Colonic mucosa (tissue), 4 donors: Measurements from ENCODE around the gene ESPNL. TPM values are rescaled to one million over a fixed set of nuclear protein-coding genes. Genes with fewer than 3 reads are reported as not detected.
A peak's percentile ranks its signal among the peaks of the same experiment; 100 is the strongest.

Source experiments
- DNase-seq: peaks from one replicate; pipeline ENCODE4 v3.0.0-alpha.2; 2020
- H3K27ac ChIP-seq: fragments of 200-600 bp; one replicate; pipeline ENCODE4 v1.8.0; 2021
- H3K27me3 ChIP-seq: fragments of 200-600 bp; one replicate; pipeline ENCODE4 v1.8.0; 2021
- H3K36me3 ChIP-seq: fragments of 200-600 bp; one replicate; pipeline ENCODE4 v1.8.0; 2021
- H3K4me1 ChIP-seq: fragments of 200-600 bp; one replicate; pipeline ENCODE4 v1.8.0; 2021; ENCODE audit warnings: mild to moderate bottlenecking
- H3K4me3 ChIP-seq: fragments of 200-600 bp; one replicate; pipeline ENCODE4 v1.8.0; 2021
- H3K9ac ChIP-seq, 2 donors: one replicate each; pipeline ENCODE4 v1.7.0; 2013; ENCODE audit warnings: control low read depth in 2 of 2, low read depth in 2 of 2, low read length in 2 of 2
- H3K9me3 ChIP-seq: fragments of 200-600 bp; one replicate; pipeline ENCODE4 v1.8.0; 2021
- intact Hi-C: fragments of 100-400 bp; cut with DNase I; formaldehyde crosslinking; loops from one replicate; pipeline ENCODE4 v1.14.1; 2022
- total RNA-seq, 2 donors: library from RNA; stranded (reverse); fragmentation: NEBNext Ultra II Directional in 1 of 2; extraction: Animal tissue kit (Norgen Biotek cat#: 25700) in 1 of 2; gene quantifications; one replicate each; pipeline ENCODE4 v1.2.1, GENCODE V29; 2021
- TF ChIP-seq, protein P1 (sequence below): fragments of 200-600 bp; IDR thresholded peaks from one replicate; pipeline ENCODE4 v1.8.0; 2022; ENCODE audit warnings: antibody characterized with exemption, mild to moderate bottlenecking
- donor health status: healthy.
- donor health status: DM: no; HTN: no; CAD: no.
- donor health status: DM: no; HTN: no; CAD: no.

ESPNL gene
- total RNA-seq, 2 donors from 2014 or later, result 0.08 to 0.12 TPM

DNA sequence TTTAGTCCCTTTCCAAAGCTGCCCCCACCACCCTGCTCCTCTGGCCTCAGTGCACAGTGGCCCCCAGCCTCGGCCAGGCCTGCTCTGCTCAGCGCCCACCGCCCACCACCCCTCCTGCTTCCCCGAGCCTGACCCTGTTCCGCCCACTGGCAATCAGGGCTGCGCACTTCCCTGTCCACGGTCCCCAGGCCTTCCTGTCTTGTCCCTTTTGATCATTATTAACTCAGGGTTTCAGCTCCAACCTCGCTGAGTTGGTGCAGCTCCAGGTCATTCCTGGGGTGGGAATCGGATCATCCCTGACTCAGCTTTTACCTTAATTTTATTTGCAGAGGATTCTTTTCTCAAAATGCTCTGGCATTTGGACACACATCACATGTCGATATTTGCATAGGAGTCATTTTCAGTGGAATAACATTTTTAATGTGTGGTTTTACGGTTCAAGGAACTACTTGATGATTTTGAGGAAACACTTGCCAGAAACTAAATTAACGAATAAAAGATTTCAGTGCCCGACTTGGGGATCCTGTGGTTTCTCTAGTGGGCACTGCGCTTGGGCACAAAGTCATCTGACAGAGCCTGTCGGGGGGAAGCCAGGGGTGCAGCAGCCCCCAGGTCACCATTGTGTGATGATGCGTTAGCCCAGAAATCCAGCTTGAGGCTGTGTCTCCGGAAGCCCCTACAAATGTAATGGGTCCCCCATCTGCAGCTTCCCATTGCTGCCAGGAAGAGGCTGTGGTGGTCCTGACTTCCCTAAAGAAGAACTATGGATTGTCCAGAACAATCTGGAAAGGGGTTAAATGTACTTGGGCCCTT lies 1.0 kb upstream of the ESPNL start:
- H3K36me3 ChIP-seq, result no peaks in the 10 kb centered on the region
- peak; percentile 18 for DNase-seq
- peak overlapping the region; percentile 69 for H3K27ac ChIP-seq
- H3K9me3 ChIP-seq, result no peaks in the 10 kb centered on the region
- TF ChIP-seq, protein P1, sequence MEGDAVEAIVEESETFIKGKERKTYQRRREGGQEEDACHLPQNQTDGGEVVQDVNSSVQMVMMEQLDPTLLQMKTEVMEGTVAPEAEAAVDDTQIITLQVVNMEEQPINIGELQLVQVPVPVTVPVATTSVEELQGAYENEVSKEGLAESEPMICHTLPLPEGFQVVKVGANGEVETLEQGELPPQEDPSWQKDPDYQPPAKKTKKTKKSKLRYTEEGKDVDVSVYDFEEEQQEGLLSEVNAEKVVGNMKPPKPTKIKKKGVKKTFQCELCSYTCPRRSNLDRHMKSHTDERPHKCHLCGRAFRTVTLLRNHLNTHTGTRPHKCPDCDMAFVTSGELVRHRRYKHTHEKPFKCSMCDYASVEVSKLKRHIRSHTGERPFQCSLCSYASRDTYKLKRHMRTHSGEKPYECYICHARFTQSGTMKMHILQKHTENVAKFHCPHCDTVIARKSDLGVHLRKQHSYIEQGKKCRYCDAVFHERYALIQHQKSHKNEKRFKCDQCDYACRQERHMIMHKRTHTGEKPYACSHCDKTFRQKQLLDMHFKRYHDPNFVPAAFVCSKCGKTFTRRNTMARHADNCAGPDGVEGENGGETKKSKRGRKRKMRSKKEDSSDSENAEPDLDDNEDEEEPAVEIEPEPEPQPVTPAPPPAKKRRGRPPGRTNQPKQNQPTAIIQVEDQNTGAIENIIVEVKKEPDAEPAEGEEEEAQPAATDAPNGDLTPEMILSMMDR, result no peak
- H3K9ac ChIP-seq, result peak overlapping the region; percentile 30 to 63
- H3K4me1 ChIP-seq, result no peaks in the 10 kb centered on the region
- intact Hi-C loops, result no loop called here
- H3K27me3 ChIP-seq, result no peaks in the 10 kb centered on the region
- H3K4me3 ChIP-seq, result no peak overlapping the region

DNA sequence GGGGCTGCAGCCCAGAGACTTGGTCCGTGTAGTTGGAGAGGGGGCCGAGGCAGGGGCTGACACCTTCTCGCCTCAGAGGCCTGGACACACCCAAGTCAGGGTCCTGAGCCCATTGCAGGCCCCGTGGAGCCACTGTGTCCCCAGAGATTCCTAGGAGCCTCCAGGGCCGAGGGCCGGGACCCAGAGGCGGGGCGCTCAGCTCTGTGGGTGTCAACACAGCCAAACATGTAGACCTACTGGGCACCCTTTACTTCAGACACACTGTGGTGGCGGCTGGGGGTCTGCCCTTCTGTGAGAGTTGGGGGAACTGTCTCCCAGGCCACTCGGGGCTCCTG lies 459 bp upstream of the ESPNL start:
- no peak overlapping the region for H3K9ac ChIP-seq
- H3K36me3 ChIP-seq, result no peaks in the 10 kb centered on the region
- TF ChIP-seq, protein P1, result no peak
- intact Hi-C loops, result no loop called here
- H3K27me3 ChIP-seq, result no peaks in the 10 kb centered on the region
- DNase-seq, result peak; percentile 17
- H3K4me1 ChIP-seq, result no peaks in the 10 kb centered on the region
- H3K9me3 ChIP-seq, result no peaks in the 10 kb centered on the region
- H3K4me3 ChIP-seq, result no peak overlapping the region
- no peak overlapping the region for H3K27ac ChIP-seq

DNA sequence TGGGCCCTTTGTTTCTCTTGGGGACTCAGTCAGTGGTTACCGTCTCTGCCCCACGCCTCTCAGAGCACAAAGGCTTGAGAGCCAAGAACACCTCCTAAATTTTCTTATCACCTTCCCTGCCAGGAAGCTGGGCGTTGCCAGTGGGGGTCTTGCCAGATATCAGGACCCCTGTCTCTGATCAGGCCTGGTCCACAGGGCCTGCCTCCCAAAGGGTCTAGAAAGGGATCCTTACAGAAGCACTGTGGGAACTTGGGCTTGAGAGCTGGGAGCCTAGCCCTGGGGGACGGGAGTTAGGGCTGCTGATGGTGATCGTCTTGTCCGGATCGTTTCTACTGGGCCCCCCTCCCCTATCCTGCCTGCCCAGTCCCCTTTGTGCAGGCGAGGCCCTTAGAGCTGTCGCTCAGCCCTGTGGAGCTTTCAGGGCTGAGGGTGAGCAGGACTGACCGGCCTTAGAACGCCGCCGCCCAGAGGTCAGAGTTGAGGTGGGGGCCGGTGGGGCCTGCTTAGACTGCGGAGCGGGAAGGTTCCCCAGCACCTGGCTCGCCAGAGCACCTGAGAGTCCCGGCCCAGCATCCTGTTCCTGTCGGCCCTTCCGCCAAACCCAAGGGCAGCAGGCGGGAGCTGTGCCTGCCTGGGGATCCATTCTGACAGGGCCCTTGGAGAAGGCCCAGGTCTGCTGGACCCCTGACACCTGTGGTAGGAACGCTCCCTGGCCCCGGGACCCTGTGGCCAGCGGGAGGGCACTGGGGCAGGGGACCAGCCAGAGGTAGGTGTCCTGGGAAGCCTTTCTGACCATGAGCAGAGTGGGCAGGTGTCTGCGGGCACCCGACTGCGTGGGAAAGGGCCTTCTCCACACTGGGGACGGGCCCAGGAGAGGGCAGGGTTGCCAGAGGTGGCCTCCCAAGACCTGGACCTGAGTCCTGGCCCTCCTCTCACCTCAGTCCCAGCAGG lies 956 bp downstream of the ESPNL start:
- Histone ChIP-seq H3K4me1 (no peaks in the 10 kb centered on the region), H3K9me3 (no peaks in the 10 kb centered on the region), H3K27me3 (no peaks in the 10 kb centered on the region), H3K9ac (no peak overlapping the region), H3K36me3 (no peaks in the 10 kb centered on the region), H3K27ac (no peak overlapping the region), H3K4me3 (no peak overlapping the region)
- TF ChIP-seq, protein P1, result no peak
- DNase-seq, result no peak
- intact Hi-C loops, result no loop called here

DNA sequence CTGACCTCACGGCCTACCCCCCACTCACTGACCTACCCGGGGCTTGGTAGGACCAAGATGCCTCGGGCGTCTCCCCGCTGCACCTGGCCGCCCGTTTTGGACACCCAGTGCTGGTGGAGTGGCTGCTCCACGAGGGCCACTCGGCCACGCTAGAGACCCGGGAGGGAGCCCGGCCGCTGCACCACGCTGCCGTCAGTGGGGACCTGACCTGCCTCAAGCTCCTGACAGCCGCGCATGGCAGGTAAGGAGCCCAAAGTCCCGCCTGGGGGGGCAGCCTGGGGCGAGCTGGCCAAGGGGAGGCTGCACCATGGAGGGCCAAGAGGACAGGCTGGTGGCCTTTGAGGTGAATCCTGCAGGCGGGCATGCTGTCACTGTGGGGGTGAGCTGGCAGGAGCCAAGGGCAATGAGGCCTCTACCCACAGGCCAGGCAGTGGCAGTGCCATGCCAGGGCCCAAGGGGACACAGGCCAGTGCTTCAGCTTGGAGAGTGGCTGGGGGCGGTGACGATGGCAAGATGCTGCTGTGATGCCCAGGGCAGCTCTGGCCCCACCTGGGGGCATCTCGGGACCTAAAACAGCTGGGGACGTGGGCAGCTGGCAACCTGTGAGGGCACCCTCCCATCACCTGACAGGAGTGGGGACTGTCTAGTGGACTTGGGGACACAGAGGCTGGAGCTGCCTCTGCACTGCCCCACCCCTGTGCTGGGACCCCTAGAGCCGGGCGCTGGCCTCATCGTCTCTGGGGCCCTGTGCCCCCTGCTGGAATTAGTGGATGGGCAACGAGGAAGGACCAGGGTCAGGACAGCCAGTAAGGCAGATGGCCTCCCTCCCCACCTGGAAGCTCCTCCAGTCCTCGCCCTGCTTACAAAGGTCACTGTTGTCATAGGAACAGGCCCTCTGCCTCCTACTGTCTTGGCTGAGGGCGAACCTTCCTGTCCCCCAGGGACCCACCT lies 2.0 kb downstream of the ESPNL start:
- no peak overlapping the region for H3K4me3 ChIP-seq
- H3K27me3 ChIP-seq, result no peaks in the 10 kb centered on the region
- intact Hi-C loops, result no loop called here
- H3K4me1 ChIP-seq, result peaks cover 7% of the 10 kb centered on the region
- H3K9ac ChIP-seq, result no peak overlapping the region
- H3K27ac ChIP-seq, result no peak overlapping the region
- H3K9me3 ChIP-seq, result no peaks in the 10 kb centered on the region
- TF ChIP-seq, protein P1, result no peak
- no peak for DNase-seq
- H3K36me3 ChIP-seq, result no peaks in the 10 kb centered on the region

DNA sequence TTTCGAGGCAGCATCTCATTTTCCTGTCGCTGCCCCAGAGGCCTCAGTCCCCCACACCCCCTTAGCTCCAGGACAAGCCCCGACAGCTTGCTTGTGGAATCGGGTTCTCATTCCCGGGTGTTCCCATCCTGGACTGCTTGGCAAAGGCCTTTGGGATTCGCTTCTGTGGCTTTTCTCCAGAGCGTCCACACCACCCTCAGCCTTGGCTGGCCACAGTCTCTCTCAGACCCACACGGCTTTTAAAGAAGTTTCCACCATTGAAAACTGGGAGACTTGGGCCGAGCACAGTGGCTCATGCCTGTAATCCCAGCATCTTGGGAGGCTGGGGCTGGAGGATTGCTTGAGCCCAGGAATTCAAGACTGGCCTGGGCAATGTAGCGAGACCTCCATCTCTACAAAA lies 2.7 kb downstream of the ESPNL start:
- H3K27me3 ChIP-seq, result no peaks in the 10 kb centered on the region
- intact Hi-C loops, result no loop called here
- no peak overlapping the region for H3K4me3 ChIP-seq
- H3K36me3 ChIP-seq, result no peaks in the 10 kb centered on the region
- no peaks in the 10 kb centered on the region for H3K9me3 ChIP-seq
- TF ChIP-seq, protein P1, result no peak
- no peak overlapping the region for H3K9ac ChIP-seq
- peaks cover 7% of the 10 kb centered on the region for H3K4me1 ChIP-seq
- no peak overlapping the region for H3K27ac ChIP-seq
- DNase-seq, result no peak
